Activated T-helper 1 cell treated with anti-CD3 and anti-CD28 coated beads, Interleukin-12 subunit alpha, Interleukin-12 subunit beta, Interleukin-2, Interleukin-4 antibody, amounts not matched to agents 30 ng/mL and 10 ng/mL and 1 ng/mL, durations not matched to agents 14 hours and 24 hours and 36 hours (primary cell): ENCODE results near the gene MEF2A. TPM values are rescaled to one million over a fixed set of nuclear protein-coding genes. Genes with fewer than 3 reads are reported as not detected.

Experiments used
- DNase-seq: peaks from one replicate; pipeline ENCODE4 v3.0.0; 2021; ENCODE audit warnings: low spot score
- H3K27ac Mint-ChIP-seq: one replicate; pipeline ENCODE4 v1.8.0; 2021; ENCODE audit warnings: mild to moderate bottlenecking, mixed read lengths
- H3K27me3 Mint-ChIP-seq: one replicate; pipeline ENCODE4 v1.8.0; 2022; ENCODE audit warnings: mild to moderate bottlenecking, moderate library complexity, mixed read lengths; ENCODE audit not compliant: insufficient read depth
- H3K36me3 Mint-ChIP-seq: one replicate; pipeline ENCODE4 v1.8.0; 2021; ENCODE audit warnings: low read depth, mixed read lengths
- H3K4me1 Mint-ChIP-seq: one replicate; pipeline ENCODE4 v1.8.0; 2021; ENCODE audit warnings: low read depth, mixed read lengths
- H3K4me3 Mint-ChIP-seq: one replicate; pipeline ENCODE4 v1.8.0; 2021; ENCODE audit warnings: mild to moderate bottlenecking, moderate library complexity, mixed read lengths
- H3K9me3 Mint-ChIP-seq: one replicate; pipeline ENCODE4 v1.8.0; 2021; ENCODE audit warnings: mixed read lengths
- intact Hi-C: fragments of 100-400 bp; cut with micrococcal nuclease; formaldehyde crosslinking; loops from one replicate; pipeline ENCODE4 v1.15.1; 2024
- total RNA-seq: library from RNA; stranded (reverse); gene quantifications from 2 replicates; pipeline ENCODE4 v1.2.3, GENCODE V29; 2022

The MEF2A gene
- total RNA-seq, 1 donor from 2014 or later: 27.4 TPM

DNA sequence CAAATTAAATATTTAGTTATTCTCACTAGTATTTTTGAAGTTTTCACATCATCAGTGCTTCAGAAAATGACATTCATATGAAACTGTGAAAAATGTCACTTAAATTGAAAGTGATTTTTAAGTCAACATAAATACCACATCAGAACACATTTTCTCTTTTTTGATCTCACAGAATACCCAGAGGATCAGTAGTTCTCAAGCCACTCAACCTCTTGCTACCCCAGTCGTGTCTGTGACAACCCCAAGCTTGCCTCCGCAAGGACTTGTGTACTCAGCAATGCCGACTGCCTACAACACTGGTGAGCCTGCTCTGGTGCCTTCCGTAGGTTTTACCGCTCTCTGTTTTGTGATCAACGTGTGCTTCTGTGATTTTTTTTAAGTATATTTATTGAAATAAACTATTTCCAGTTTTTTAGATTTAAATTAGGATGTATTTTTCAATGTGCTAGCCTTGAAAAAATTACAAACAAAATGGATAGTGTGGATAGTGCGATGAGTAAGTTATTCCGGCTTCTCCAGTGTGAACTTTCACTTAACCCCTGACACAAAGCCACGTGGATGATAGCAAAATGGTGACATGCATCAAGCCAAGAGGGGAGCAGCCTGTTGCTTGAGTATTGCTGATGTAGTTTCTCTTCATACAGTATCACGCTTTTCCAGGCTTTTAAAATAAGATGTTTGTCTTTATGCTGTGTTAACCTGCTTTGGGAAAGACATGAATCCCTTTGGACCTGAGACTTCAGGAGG, 140.9 kb downstream of the MEF2A start:
- peaks cover 58% of the 10 kb centered on the region for H3K4me1 Mint-ChIP-seq
- intact Hi-C loops: loop anchor here (1.0 to 2.0 kb wide), 5 partner anchors 13 to 426 kb away; partner anchors contain the start of gene LYSMD4
- H3K36me3 Mint-ChIP-seq: peaks cover 15% of the 10 kb centered on the region
- peak overlapping the region; percentile 60 for H3K4me3 Mint-ChIP-seq
- no peaks in the 10 kb centered on the region for H3K9me3 Mint-ChIP-seq
- no peak for DNase-seq
- no peaks in the 10 kb centered on the region for H3K27me3 Mint-ChIP-seq
- H3K27ac Mint-ChIP-seq: peak overlapping the region; percentile 64

DNA sequence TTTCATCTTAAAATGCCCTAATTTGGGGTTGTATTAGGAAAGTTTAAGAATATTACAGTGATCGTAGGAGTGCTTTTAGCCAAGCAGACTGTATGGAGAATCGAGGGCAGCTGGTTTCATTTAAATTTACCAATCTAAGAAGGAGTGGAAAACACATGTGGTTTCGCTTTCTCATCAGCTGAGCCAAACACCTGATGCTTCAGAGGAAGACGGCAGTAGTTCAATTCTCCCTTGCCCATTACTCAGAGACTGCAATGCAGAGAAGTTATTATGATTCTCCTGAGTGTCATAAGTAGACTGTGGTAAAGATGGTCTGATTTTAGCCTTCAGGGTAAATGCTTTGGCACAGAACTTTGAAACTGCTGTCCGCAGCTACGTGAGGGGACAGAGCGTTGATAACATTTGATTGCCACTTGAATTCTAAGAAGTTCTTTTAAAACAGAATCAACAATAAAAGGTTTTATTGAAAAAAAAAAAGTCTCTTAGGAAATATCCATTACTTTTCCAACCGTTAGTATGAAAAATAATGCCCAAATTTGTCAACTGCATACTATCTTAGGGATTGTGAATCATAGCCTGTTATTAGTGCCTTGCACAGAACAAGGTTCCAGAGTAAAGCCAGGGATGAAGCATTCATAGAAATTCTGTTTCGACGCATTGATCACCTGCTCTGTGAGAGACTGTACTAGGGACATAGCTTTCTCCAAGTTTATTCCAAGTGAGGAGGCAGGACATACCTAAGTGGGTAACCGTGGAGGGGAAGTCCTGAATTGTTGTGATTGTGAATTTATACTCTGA, 141.9 kb downstream of the MEF2A start:
- intact Hi-C loops: loop anchor here (1.0 to 2.0 kb wide), 5 partner anchors 12 to 427 kb away; partner anchors contain the start of gene LYSMD4
- Mint-ChIP-seq H3K4me1 (peaks cover 62% of the 10 kb centered on the region), H3K36me3 (peaks cover 21% of the 10 kb centered on the region), H3K27ac (peak overlapping the region; percentile 50), H3K9me3 (no peaks in the 10 kb centered on the region), H3K4me3 (peak overlapping the region; percentile 60), H3K27me3 (no peaks in the 10 kb centered on the region)
- DNase-seq: peak; percentile 35

DNA sequence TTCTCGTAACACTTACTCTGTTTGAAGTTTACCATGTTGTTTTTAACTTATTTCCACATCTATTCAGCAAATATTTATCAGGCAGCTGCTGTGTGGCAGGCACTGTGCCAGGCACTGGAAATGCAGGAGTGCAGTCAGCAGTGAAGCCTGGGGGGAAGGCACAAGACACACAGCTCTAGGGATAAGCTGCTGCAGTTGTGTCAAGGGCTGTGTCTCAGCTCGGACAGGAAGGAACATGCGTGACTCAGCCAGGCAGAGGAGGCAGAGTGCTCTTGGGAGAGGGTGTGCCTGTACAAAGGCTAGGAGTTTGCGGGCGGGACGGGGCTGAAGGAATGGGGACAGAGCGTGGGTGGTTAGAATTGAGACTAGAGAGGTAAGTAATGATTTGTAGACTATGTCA, 142.8 kb downstream of the MEF2A start:
- Mint-ChIP-seq H3K36me3 (peaks cover 24% of the 10 kb centered on the region), H3K27ac (no peak overlapping the region), H3K9me3 (no peaks in the 10 kb centered on the region), H3K4me1 (peaks cover 53% of the 10 kb centered on the region), H3K27me3 (no peaks in the 10 kb centered on the region), H3K4me3 (no peak overlapping the region)
- no peak for DNase-seq
- intact Hi-C loops: no loop called here

- Mint-ChIP-seq H3K4me1 (peaks cover 44% of the 10 kb centered on the region), H3K27ac (no peak overlapping the region), H3K4me3 (no peak overlapping the region), H3K36me3 (peaks cover 23% of the 10 kb centered on the region), H3K9me3 (no peaks in the 10 kb centered on the region), H3K27me3 (no peaks in the 10 kb centered on the region)
- DNase-seq: no peak
- intact Hi-C loops: no loop called here
Observed at GRCh38 chr15:99709243-99709986, 143.6 kb downstream of the MEF2A start.

DNA sequence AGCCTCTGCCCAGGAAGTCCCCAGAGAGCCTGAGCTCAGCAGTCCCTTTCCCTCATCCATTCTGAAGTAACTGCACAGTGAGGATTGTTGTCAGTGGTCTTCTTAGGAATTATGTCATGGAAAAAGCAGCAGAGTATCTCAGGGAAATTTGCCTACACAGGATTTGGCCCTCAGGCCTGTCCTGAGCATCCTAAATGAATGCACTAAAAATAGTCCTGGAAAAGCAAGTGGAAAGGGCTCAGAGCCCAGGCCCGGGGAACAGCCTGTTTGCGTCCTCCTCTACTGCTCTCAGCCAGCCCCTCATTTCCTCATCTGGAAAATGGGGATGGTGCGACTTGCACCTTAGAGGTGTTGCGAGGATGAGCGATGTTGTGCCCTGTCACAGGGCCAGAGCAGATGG, 145.8 kb downstream of the MEF2A start:
- peaks cover 22% of the 10 kb centered on the region for H3K36me3 Mint-ChIP-seq
- DNase-seq: no peak
- H3K4me3 Mint-ChIP-seq: no peak overlapping the region
- H3K27ac Mint-ChIP-seq: no peak overlapping the region
- H3K9me3 Mint-ChIP-seq: no peaks in the 10 kb centered on the region
- peaks cover 33% of the 10 kb centered on the region for H3K4me1 Mint-ChIP-seq
- H3K27me3 Mint-ChIP-seq: no peaks in the 10 kb centered on the region
- intact Hi-C loops: no loop called here

DNA sequence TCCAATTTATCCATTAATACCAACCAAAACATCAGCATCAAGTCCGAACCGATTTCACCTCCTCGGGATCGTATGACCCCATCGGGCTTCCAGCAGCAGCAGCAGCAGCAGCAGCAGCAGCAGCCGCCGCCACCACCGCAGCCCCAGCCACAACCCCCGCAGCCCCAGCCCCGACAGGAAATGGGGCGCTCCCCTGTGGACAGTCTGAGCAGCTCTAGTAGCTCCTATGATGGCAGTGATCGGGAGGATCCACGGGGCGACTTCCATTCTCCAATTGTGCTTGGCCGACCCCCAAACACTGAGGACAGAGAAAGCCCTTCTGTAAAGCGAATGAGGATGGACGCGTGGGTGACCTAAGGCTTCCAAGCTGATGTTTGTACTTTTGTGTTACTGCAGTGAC, 146.6 kb downstream of the MEF2A start:
- Mint-ChIP-seq H3K27me3 (no peaks in the 10 kb centered on the region), H3K27ac (no peak overlapping the region), H3K9me3 (no peaks in the 10 kb centered on the region), H3K4me3 (no peak overlapping the region), H3K36me3 (peaks cover 22% of the 10 kb centered on the region), H3K4me1 (peaks cover 25% of the 10 kb centered on the region)
- intact Hi-C loops: no loop called here
- DNase-seq: no peak

DNA sequence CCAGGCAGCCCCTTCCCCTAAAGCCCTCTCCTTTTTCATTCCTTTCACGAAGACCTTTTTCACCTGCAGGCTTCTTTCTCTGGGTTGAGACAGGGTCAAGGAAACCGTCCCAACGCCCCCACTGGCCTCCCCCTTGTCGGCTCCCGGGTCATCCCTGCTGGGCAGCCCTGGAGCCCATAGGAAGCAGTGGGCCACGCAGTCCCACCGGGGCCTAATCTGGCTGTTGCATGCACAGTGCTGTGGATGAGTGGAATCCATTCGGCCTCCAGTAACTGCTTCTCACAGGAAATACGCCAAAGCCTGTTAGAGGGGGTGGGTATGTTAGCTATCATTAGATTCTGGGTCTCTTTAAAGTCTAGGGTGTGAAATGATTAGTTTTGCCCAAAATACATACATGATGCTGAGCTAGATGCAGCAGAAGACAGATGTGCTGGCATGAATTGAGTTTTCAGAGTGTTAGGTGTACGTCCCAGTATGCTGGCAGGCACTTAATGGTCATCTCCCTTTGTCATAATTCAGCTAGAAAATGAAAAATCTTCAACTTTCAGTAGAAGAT, 150.8 kb downstream of the MEF2A start:
- no peak for DNase-seq
- intact Hi-C loops: no loop called here
- Mint-ChIP-seq H3K9me3 (no peaks in the 10 kb centered on the region), H3K4me3 (no peak overlapping the region), H3K27me3 (no peaks in the 10 kb centered on the region), H3K4me1 (peaks cover 37% of the 10 kb centered on the region), H3K27ac (no peak overlapping the region), H3K36me3 (peaks cover 17% of the 10 kb centered on the region)

DNA sequence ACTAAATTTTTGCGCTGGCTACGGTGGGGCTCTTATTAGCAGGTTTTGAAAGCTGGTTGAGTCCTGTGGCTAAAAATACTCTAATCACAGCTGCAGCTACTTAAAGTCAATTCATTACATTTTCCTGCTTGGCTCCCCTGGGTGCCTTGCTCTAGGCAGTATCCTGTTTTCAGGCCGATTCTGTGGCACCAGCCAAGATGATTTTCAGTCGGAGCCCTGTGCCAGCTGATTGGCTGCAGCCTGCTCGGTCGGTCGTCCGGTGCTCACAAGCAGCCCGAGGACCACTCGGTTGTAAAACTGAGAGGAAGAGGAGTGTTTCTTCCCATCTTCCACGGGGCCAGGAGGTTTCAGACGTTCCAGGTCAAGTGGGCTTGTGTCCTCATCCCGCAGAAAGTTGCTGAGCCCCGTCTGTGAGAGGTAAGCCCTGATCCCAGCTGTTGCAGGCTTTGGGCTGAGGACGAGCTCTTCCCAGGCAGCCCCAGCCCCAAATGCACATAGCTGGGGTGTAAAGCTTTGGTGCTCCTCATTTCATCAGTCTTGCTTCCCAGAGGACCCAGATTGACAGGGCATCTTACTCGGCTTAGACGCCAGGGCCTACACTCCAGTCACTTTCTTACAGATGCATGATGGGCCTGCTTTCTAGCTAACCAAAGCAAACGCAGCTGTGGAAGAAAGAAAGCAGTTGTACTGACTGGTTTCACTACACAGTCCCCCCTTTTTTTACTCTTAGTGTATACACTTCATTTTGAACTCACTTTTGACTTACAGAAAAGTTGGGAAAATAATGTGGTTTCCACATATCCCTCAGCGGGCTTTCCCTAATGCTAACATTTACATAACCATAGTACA, 151.6 kb downstream of the MEF2A start:
- intact Hi-C loops: no loop called here
- Mint-ChIP-seq H3K4me1 (peaks cover 36% of the 10 kb centered on the region), H3K9me3 (no peaks in the 10 kb centered on the region), H3K4me3 (no peak overlapping the region), H3K27ac (no peak overlapping the region), H3K36me3 (peaks cover 15% of the 10 kb centered on the region), H3K27me3 (no peaks in the 10 kb centered on the region)
- DNase-seq: no peak

DNA sequence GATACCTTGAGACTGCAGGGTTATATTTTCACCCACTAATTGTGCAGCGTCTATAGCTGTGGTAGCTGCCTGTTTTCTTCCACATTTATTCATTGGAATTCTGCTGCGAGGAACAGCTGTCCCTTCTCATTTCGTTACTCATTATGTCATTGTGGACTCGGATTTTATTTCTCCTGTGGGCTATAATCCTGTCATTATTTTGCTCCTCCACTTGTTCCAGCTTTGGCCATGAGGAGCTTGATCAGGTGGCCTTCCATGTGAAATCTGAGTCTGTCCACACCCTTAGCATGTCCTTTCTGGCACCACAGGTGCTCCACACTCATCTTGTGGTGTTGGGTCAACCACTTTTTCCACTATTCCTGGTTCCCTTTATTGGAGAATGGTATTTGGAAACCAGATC, 152.6 kb downstream of the MEF2A start:
- no peak overlapping the region for H3K27ac Mint-ChIP-seq
- no peaks in the 10 kb centered on the region for H3K27me3 Mint-ChIP-seq
- peaks cover 9% of the 10 kb centered on the region for H3K36me3 Mint-ChIP-seq
- H3K4me3 Mint-ChIP-seq: no peak overlapping the region
- no peaks in the 10 kb centered on the region for H3K9me3 Mint-ChIP-seq
- H3K4me1 Mint-ChIP-seq: peaks cover 33% of the 10 kb centered on the region
- DNase-seq: no peak
- intact Hi-C loops: no loop called here

DNA sequence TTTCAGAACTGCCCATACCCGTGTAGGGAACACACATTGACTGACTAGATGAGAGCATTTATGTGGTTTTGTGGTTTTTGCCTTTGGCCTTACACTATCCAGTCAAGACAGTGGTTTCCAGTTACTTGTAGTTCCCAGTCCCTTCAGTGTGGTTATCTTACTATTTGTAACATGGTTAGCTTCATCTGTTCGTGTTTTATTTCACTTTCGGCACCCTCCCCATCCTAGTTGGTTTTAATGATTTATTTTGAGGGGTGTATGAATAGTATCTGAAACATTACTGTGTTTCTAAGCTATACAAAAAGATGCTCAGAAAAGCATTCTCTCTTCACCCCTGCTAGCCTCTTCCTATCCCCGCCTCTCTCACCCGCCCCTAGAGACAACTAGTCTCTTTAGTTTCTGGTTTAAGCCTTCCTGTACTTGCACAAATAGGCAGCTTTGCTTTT, 153.3 kb downstream of the MEF2A start:
- intact Hi-C loops: loop anchor here (1.0 kb wide), 1 partner anchor 12 kb away; no protein-coding TSS in a partner anchor
- peaks cover 33% of the 10 kb centered on the region for H3K4me1 Mint-ChIP-seq
- no peaks in the 10 kb centered on the region for H3K27me3 Mint-ChIP-seq
- H3K36me3 Mint-ChIP-seq: peaks cover 9% of the 10 kb centered on the region
- DNase-seq: no peak
- H3K9me3 Mint-ChIP-seq: no peaks in the 10 kb centered on the region
- H3K4me3 Mint-ChIP-seq: no peak overlapping the region
- no peak overlapping the region for H3K27ac Mint-ChIP-seq

DNA sequence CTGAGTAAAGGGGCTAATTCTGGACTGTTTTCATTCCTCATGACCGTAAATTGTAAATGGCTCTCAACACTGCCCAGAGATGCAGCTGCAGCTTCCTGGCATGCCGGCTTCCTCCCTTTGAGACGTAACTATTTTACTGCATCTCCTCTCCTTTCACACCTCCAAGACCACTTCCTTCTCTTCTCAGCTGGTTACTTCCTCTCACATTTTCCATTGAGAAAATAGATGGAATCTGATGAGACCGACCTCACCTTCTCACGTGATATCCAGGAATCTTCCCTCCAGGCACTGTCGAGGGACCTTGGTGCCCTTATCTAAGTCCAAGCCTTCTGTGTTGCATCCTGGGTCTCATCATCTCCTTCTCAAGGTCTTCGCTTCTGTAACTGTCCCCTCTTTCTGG, 154.7 kb downstream of the MEF2A start:
- peak overlapping the region; percentile 61 for H3K4me3 Mint-ChIP-seq
- peaks cover 33% of the 10 kb centered on the region for H3K4me1 Mint-ChIP-seq
- DNase-seq: no peak
- peaks cover 7% of the 10 kb centered on the region for H3K36me3 Mint-ChIP-seq
- no peaks in the 10 kb centered on the region for H3K9me3 Mint-ChIP-seq
- peak overlapping the region; percentile 91 for H3K27ac Mint-ChIP-seq
- intact Hi-C loops: loop anchor here (1.0 kb wide), 1 partner anchor 13 kb away; the partner anchor contains the start of gene LYSMD4
- no peaks in the 10 kb centered on the region for H3K27me3 Mint-ChIP-seq
